ENCODE results near the gene LIME1. TPM values are rescaled to one million over a fixed set of nuclear protein-coding genes. Genes with fewer than 3 reads are reported as not detected.

LIME1 gene
- total and polyA plus RNA-seq, 2 experiments from 2014 or later, result 17.4 to 19.2 TPM

DNA sequence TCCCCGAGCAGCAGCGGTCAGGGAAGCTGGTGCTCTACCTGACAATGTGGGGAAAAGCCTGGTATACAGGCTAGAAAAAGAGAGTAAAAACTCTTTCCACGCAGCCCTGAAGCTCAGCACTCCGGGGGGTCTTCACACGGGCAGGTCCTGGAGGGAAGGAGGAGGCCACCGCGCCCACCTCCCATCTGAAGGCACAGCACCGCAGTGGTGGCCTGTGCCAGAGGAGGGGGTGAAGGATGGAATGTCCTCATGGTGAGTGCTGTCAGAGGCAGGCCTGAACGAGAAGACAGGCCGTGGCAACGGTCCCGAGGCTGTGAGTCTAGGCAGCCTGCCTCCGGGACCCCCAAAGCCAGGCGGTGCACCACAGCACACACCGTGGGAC, 9.0 kb downstream of the LIME1 start:
- H3K27ac ChIP-seq, result peak overlapping the region; percentile 43
- peaks cover 30% of the 10 kb centered on the region for H3K36me3 ChIP-seq
- no peak for DNase-seq (ENCODE audit: low read depth in 1 of 2, low spot score in 1 of 2)
- H3K4me1 ChIP-seq (ENCODE audit: low read depth), result peaks cover 13% of the 10 kb centered on the region
- no peaks in the 10 kb centered on the region for H3K9me3 ChIP-seq (ENCODE audit: low read depth)
- H3K27me3 ChIP-seq, result no peaks in the 10 kb centered on the region
- TF ChIP-seq, protein P1, sequence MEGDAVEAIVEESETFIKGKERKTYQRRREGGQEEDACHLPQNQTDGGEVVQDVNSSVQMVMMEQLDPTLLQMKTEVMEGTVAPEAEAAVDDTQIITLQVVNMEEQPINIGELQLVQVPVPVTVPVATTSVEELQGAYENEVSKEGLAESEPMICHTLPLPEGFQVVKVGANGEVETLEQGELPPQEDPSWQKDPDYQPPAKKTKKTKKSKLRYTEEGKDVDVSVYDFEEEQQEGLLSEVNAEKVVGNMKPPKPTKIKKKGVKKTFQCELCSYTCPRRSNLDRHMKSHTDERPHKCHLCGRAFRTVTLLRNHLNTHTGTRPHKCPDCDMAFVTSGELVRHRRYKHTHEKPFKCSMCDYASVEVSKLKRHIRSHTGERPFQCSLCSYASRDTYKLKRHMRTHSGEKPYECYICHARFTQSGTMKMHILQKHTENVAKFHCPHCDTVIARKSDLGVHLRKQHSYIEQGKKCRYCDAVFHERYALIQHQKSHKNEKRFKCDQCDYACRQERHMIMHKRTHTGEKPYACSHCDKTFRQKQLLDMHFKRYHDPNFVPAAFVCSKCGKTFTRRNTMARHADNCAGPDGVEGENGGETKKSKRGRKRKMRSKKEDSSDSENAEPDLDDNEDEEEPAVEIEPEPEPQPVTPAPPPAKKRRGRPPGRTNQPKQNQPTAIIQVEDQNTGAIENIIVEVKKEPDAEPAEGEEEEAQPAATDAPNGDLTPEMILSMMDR (IDR thresholded peaks at IDR 0.05; ENCODE audit: low read depth, low read length), result no peak
- no peak overlapping the region for H3K4me3 ChIP-seq

DNA sequence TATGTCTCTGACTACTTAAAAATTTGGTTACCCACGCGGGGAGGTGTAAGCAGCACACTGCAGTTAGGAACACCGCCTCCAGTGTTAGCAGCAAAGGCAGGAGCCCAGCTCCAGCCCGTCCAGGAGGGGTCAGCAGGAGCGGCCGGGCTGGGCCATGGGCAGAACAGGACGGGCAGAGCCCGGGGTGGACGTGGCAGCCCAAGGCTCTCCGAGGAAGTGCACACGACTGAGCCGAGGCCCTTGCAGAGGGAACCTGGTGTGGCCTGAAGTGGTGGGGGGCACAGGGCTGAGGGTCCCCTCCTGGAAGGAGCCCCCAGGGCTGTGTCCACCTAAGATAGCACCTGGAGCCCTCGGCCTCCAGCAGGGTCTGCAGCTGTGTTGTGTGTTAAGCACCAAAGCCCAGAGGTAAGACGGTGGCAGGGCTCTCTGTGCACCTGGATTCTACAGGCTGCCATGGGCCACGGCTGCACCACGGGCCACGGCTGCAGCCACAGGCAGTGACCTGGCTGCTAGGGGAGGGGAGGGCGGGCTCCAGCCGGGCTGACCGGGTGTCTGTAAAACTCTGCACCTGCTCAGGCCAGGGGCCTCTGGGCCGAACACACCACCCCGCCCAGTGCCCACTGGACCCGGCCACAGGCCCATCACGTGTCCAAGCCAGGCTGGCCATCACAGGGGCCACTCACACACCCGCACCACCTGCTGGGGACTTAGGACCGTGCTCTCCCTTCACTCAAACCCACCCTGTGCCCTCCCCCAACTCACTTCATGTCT, 9.7 kb downstream of the LIME1 start:
- Histone ChIP-seq H3K36me3 (peaks cover 35% of the 10 kb centered on the region), H3K27me3 (no peaks in the 10 kb centered on the region), H3K27ac (no peak overlapping the region), H3K9me3 (ENCODE audit: low read depth) (no peaks in the 10 kb centered on the region), H3K4me3 (no peak overlapping the region), H3K4me1 (ENCODE audit: low read depth) (peaks cover 12% of the 10 kb centered on the region)
- DNase-seq (ENCODE audit: low read depth in 1 of 2, low spot score in 1 of 2), result no peak
- TF ChIP-seq, protein P1 (IDR thresholded peaks at IDR 0.05; ENCODE audit: low read depth, low read length), result no peak

DNA sequence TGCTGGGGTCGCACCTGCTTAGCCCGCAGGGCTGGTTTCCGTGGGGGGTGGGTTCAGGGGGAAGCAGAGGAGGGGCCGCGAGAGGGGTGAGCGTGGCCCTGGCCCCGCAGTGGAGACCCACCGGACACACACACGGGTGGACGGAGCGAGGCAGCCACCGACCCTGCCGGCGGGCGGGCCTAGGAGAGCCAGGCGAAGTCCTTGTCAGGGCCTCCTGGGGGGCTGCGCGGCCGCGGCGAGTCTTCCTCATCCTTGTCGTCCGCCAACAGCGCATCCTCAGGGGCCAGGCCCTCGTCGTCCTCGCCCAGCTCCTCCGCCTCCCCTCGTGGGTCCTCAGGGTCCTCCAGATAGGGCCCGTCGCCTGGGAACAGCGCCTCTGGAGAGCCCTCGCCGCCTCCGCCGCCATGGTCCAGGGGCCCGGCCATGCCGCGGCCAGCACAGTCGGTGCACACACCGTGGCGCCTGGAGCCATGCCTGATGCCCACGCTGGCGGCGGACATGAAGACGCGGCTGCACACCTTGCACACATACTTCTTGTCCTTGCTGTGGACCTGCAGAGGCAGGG, 10.4 kb downstream of the LIME1 start:
- TF ChIP-seq, protein P1 (IDR thresholded peaks at IDR 0.05; ENCODE audit: low read depth, low read length), result no peak
- no peak overlapping the region for H3K4me3 ChIP-seq
- DNase-seq (ENCODE audit: low read depth in 1 of 2, low spot score in 1 of 2), result no peak
- H3K27me3 ChIP-seq, result no peaks in the 10 kb centered on the region
- H3K27ac ChIP-seq, result no peak overlapping the region
- no peaks in the 10 kb centered on the region for H3K9me3 ChIP-seq (ENCODE audit: low read depth)
- peaks cover 6% of the 10 kb centered on the region for H3K4me1 ChIP-seq (ENCODE audit: low read depth)
- H3K36me3 ChIP-seq, result peaks cover 35% of the 10 kb centered on the region

DNA sequence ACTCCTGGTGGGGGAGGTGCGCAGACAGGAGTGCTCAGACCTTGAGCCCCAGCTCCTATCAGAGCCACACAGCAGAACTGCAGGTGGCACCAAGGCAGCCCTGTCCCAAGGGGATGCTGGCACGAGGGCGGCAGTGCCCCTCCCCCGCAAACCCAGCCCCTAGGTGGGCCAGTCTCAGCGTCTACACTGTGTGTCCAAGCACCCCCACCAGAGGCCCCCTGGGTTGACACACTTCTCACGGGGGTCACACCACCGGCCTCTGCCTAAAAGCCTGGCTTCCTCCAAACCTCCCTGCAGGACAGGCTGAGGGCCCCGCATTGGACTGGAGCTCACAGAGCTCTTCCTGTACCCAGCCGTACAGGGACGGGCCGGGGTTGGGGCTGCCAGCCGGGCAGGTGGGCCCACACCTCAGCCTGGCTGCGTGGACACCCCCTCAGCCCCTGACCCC, 11.2 kb downstream of the LIME1 start:
- no peak overlapping the region for H3K4me3 ChIP-seq
- peaks cover 6% of the 10 kb centered on the region for H3K4me1 ChIP-seq (ENCODE audit: low read depth)
- no peaks in the 10 kb centered on the region for H3K27me3 ChIP-seq
- DNase-seq (ENCODE audit: low read depth in 1 of 2, low spot score in 1 of 2), result no peak
- peaks cover 33% of the 10 kb centered on the region for H3K36me3 ChIP-seq
- no peaks in the 10 kb centered on the region for H3K9me3 ChIP-seq (ENCODE audit: low read depth)
- TF ChIP-seq, protein P1 (IDR thresholded peaks at IDR 0.05; ENCODE audit: low read depth, low read length), result no peak
- H3K27ac ChIP-seq, result peak overlapping the region; percentile 68

DNA sequence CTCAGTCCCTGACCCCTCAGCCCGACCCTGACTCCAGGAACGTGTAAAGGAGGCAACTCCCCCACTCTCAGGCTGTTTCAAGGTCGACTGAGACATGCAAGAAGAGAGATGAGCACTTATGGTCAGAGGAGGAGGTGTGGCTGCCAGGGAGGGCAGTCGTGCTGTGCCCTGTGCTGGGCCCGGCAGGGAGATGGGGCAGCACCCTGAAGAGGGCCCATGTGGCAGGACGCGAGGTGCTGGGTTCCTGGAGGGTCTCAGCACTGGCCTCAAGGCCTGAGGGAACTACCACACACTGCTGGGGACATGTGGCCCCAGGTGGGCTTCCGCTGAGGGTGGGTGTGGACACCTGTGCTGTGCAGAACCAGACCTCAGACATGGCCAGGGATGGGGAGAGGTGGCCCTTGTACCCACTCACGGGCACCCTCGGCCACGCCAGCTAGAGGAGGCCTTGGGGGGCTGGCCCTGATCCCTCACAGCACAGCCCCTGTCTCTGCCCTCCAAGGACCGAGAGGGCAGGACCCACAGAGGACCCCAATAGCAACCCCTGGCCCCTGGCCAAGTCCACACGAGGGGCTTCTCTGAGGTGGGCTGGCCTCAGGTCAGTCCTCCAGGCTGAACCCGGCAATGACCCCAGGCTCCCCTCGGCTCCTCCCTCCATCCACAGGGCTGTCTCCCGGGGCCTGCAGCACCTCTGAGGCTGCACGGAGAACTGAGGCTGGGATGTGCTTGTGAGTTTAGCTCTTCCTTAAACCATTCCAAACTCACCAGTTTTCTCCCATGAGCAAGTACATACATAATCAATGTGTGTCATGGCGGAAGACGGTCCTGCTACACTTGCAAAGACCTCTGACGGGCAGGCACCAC, 11.8 kb downstream of the LIME1 start:
- TF ChIP-seq, protein P1 (IDR thresholded peaks at IDR 0.05; ENCODE audit: low read depth, low read length), result no peak
- DNase-seq (ENCODE audit: low read depth in 1 of 2, low spot score in 1 of 2), result no peak
- Histone ChIP-seq H3K4me3 (no peak overlapping the region), H3K36me3 (peaks cover 26% of the 10 kb centered on the region), H3K9me3 (ENCODE audit: low read depth) (no peaks in the 10 kb centered on the region), H3K27ac (peak overlapping the region; percentile 68), H3K4me1 (ENCODE audit: low read depth) (peaks cover 6% of the 10 kb centered on the region), H3K27me3 (no peaks in the 10 kb centered on the region)
